Measurements from ENCODE around the gene GNLY.
"Not testable (repeated sequence)": the region's sequence is repeated elsewhere in the genome, so short reads cannot be mapped to it uniquely, and the experiment has no call there.

Gene GNLY

GRCh38 chr2:85694052-85695025 is at the start of gene GNLY:
GNLY (plus strand) TSS chr2:85694358; CDS start chr2:85694419, 61 bp downstream.
- DNase-seq = no peak

DNA sequence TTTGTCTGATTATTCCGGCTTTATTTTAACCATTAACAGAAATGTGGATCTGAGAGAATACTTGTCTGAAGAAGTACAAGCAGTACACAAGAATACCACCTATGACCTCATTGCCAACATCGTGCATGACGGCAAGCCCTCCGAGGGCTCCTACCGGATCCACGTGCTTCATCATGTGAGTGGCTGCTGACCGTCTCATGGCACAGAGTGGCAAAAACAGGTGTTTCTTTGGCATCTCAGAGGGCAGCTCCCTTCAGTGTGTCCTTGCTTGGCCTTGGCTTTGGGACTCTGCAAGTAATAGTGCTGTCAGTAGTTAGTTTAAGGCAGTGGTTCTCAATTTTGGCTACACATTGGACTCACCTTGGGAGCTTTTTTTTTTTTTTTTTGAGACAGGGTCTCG is 49.2 kb upstream of the GNLY start:
- DNase-seq = no peak

DNA sequence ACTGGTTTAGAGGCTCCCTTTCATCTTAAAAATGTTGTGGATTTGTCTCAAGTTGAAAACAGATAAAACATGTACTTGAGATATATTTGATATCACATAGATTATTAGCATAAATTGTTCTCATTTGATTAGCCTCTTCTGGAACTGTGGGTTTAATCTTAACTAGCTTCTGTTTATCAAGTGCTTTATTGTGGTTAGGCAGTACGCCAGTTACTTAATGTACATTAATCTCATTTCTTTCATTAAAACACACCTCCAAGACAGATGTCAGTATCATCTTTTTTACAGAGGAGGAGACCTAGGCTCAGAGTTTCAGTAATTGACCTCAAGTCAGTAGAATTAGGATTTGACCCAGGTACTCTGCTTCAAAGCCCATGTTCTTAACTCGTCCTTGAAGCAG is 48.0 kb upstream of the GNLY start:
- no peak for DNase-seq

DNA sequence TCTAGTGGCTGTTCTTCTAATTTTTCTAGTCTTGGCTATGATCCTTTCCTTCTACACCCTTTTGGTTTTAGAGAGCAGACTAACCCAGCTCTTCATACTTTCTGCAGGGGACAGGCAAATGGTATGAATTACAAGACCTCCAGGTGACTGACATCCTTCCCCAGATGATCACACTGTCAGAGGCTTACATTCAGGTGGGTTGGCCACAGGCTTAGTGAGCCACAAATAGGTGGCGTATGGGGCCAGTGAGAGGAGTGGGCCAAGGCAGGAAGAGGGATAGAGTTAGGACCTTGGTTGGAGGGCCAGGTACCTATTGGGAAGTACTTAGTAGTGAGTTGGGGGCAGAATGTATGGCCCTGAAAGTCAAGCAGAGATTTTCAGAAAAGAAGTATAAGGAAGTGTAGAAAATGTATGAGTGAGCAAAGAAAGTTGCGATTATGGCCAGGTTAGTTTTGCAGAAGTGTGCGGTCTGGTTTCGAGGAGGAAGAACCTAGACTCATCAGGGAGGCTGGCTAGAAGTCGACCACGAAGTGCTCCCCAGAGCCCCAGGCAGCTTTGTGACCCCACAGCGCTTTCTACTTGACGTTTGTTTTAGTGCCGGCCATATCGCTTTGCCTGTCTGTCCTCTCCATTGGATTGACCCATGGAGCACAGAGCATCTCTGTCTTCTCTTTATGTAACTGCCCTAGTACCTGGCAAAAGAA is 46.2 kb upstream of the GNLY start:
- no peak for DNase-seq

- DNase-seq = peak; percentile 13
These were observed 45.5 kb upstream of the GNLY start for GRCh38 chr2:85648619-85649018.

DNA sequence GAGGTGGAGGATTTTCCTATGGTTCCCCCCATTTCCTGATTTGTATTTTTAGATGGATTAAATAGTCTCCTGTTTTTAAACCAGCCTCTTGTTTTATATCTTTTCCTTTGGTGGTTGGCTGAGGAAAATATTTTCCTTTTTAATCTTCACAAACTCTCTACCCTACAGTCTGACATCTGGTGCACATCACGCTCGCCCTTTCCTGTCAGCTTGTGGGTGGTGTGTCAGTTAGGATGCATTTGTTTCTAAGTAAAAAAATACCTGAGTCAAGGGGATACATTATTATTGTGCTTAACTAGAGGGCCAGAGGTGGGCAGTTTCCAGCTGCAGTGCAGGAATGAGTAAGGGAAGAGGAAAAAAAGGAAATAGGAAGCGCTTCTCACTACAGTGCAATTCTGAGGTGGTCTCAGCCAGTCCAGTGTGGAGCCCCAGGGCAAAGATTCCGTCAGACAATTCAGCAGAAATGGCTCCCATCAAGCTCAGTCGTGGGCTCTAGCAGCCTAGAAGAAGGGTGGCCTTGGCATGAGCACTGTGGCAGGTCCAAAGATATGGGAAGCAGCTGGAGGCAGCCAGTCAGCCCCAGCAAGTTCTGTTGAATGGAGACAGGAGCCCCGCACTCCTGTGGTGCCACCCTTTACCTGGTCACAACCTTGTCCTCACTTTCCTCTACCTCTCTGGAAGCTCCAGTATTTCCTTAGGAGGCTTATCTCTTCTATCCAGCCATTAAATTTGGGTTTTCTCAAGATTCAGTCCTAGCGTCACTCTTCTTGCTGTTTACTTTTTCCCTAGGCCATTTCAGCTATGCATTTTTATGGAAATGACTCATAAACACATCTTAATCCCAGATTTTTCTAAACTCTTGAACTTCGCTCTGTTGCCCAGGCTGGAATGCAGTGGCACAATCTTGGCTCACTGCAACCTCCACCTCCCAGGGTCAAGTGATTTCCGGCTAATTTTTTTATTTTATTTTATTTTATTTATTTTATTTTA is 44.7 kb upstream of the GNLY start:
- no peak for DNase-seq

- DNase-seq = no peak
These were observed 43.7 kb upstream of the GNLY start for GRCh38 chr2:85650456-85650855.

DNA sequence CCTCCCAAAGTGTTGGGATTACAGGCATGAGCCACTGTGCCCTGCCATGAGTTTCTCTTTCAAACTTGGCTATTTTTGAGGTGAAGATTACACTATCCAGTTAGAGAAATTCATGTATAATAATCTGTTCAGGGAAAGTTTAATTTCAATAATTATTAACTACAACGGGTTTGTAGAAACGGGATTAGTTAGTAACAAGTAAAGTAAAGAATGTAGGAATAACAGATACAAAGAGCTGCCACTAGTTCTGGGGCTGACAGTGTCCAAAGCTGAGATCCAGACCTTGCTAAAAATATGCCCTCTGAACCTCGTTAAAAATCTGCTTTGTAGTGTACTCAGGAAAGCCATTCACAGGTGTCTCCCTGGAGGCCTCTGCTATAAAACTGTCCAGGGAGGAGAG is 43.1 kb upstream of the GNLY start:
- DNase-seq = no peak

GRCh38 chr2:85652056-85652455 is 42.1 kb upstream of the GNLY start:
- no peak for DNase-seq

- DNase-seq = no peak
These were observed 40.2 kb upstream of the GNLY start for GRCh38 chr2:85653996-85654395.

DNA sequence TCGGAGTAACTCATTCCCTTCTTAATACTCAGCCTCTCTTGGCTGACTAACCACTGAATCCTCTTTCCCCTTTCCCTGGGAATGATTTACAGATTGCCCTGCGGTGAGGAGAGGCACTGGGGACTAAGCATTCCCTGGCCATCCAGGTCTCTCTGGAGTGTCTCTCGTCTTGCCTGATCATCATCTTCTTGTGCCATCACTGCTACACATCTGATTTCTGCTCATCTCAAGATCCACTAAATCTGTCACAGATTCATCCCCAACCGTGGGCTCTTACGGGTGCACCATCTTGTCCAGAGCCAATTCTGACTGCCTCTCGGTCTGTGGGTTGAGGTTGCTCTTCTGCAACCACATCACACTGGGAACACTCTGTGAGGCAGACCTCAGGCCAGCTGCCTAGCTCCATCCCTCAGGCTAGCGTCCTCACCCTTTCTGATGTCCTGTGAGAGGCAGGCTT is 38.2 kb upstream of the GNLY start:
- no peak for DNase-seq

DNA sequence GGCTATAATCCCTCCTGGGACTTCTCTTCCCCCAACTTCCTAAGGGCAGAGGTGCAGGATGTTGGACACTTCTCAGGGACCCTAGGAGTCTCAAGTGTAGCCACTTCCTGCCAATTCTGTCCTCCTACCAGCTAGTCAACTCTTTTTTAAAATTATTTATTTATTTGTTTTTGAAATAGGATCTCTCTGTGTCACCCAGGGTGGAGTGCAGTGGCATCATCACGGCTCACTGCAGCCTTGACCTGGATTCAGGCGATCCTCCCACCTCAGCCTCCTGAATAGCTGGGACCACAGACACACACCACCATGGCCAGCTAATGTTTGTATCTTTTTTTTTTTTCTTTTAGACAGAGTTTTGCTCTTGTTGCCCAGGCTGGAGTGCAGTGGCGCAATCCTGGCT is 37.7 kb upstream of the GNLY start:
- no peak for DNase-seq

- DNase-seq = not testable (repeated sequence)
These were observed 36.8 kb upstream of the GNLY start for GRCh38 chr2:85657399-85657798.

GRCh38 chr2:85659324-85659981 is 34.7 kb upstream of the GNLY start:
- no peak for DNase-seq

- DNase-seq = not testable (repeated sequence)
These were observed 33.9 kb upstream of the GNLY start for GRCh38 chr2:85660301-85660700.

DNA sequence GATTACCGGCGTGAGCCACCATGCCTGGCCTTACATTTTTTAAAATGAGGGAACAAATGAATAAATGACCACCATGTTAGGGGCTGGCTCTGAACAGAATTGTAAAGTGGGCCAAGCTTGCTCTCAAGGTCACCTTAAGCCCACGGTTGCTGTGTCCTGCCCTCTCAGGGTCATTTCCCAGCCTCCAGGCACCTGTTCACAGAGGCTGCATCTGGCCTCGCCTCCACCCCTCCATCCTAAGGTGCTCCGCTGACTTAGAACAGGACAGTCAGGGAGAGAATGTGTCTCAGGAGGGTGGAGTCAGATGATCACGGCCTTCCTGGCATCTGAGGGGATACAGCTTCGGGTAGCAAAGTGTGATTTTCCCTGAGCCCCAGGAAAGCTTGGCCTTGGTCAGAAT is 33.4 kb upstream of the GNLY start:
- no peak for DNase-seq

- DNase-seq = no peak
These were observed 32.9 kb upstream of the GNLY start for GRCh38 chr2:85661139-85661858.

GRCh38 chr2:85662899-85663593 is 31.1 kb upstream of the GNLY start:
- no peak for DNase-seq

- DNase-seq = no peak
These were observed 30.3 kb upstream of the GNLY start for GRCh38 chr2:85663594-85664565.

Data from NCI-H2171 (cell line).